ENCODE measurements around the gene LRRC66.

Gene LRRC66, protein sequence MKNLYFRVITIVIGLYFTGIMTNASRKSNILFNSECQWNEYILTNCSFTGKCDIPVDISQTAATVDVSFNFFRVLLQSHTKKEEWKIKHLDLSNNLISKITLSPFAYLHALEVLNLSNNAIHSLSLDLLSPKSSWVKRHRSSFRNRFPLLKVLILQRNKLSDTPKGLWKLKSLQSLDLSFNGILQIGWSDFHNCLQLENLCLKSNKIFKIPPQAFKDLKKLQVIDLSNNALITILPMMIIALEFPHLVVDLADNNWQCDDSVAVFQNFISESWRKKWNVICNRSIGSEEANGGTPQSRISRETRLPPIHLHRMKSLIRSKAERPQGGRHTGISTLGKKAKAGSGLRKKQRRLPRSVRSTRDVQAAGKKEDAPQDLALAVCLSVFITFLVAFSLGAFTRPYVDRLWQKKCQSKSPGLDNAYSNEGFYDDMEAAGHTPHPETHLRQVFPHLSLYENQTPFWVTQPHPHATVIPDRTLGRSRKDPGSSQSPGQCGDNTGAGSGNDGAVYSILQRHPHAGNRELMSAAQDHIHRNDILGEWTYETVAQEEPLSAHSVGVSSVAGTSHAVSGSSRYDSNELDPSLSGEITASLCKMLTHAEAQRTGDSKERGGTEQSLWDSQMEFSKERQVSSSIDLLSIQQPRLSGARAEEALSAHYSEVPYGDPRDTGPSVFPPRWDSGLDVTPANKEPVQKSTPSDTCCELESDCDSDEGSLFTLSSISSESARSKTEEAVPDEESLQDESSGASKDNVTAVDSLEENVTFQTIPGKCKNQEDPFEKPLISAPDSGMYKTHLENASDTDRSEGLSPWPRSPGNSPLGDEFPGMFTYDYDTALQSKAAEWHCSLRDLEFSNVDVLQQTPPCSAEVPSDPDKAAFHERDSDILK

DNA sequence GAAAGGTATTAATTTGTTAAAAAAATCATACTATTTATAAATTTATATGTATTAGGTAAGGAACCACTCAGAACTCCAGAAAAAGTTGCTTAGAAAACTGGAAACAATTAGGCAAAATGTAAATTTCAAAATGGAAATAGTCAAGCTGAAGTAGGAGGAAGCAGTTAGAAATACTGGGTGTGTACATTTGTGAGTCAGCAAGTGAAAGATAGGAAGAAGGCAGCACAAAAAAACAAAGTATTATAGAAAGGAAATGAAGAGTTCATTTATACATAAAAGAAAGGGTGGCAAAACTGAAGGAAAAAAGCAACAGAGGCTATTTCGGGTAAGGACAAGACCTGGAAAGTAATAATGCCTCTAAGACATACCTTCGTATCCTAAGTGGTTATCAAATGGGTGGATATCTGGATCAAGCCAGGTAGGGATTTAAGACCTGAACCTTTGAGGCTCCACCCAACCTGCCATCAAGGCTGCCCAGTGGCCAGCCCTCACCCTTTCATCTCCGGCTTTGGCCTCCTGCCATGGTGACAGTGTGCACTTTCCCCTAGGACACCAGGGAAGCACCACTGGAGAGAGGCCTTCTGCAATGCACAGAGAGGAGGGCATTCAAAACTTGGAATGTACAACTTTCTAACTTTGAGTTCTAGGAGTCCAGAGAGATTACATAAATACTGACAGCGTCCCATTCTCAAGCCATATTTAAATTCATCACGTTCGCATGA is at the start of gene LRRC66:
Gene LRRC66 (minus strand): TSS at position 428 of the 722 bp plus-strand sequence. CDS start 2,750 bp downstream, outside the sequence.
- in situ Hi-C loops (cut with HindIII; ENCODE audit: low sequenced_read_pairs): no loop called here

DNA sequence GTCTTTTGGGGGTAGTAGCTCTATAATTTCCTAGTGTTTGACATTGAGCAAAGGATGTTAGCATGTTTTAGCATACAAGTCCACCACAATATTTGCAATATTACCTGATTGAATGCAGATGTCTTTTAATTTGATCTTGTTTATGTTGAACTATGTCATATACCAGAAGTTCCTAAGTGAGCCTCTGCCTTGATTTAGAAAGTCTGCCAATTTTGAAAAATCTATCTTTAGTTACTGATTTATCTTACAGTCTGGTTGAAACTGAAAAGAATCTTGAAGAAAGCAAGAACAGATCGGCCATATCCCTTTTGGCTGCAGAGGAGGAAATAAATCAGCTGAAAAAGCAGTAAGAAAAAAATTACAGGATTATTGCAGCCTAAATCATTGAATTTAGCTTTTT is 49.4 kb upstream of the LRRC66 start:
- in situ Hi-C loops (cut with HindIII; ENCODE audit: low sequenced_read_pairs): no loop called here

DNA sequence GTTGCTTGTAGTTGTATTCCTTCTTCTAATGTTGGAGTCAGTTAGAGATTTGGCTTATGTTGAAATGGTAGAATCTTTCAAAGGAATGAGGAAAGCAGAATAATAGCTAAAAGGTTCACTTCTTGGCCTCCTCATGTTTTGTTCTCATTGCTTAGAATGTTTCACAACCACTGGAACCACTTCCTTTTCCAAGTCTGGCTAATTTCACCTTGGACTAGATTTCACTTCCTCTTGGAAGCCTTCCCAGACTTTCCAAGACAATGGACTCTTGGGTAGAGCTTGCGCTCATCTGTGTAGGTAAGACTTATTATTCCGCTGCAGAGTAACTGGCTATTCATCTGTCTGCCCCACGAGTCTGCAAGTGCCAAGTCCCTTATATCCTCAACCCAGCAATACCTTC is 39.2 kb upstream of the LRRC66 start:
- in situ Hi-C loops (cut with HindIII; ENCODE audit: low sequenced_read_pairs): no loop called here

DNA sequence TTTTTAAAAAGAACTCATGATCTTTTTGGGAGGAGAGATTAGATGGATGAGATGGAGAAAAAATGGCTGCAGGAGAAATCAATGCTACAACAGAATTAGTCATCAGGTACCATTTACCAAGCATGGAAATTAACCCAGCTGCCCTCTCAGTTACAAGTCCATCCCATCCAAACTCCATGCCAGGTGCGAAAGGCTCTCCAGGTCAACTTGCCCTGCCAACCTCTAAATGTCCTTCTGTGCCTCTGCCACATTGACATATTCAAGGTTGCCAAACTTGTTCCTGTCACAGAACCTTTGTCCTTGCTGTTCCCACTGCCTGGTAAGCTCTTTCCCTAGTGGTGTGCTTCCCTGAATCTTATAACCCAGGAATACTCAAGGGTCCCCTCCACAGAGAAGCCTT is 38.1 kb upstream of the LRRC66 start:
- in situ Hi-C loops (cut with HindIII; ENCODE audit: low sequenced_read_pairs): no loop called here

DNA sequence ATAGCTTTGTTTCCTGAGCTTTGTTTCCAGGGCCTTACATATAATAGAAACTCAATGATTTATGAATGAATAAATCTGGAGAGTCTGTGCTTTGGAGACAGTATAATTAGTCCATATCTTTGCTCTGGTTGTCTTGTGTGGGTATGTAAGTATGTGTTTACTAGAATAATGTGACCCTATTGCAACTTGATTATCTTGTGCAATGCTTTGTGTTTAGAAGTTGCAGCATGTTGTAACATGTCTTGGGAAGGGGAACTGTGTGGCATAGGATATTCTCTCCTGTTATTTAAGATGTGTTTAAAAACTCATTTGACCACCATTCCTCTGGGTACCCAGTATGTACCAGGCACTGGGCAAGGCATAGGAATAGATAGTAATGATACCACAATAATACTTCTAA is 37.0 kb upstream of the LRRC66 start:
- in situ Hi-C loops (cut with HindIII; ENCODE audit: low sequenced_read_pairs): no loop called here

DNA sequence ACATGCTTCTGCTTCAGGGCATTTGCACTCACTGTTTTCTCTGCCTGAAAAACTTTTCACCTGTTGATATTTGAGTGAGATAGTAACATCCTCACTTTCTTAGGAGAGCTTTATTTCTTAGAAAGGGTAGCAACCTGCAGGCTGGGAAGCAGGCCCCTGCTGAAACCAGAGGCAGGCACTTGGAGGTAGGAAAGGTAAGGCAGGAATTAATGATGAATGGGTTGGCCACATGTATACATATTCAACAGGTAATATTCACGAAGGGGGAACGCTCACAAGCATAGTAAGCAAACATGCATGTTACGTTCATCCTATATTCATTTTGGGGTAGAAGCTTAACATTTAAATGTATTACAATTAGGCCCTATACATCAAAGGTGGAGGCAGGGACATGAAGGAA is 34.1 kb upstream of the LRRC66 start:
- in situ Hi-C loops (cut with HindIII; ENCODE audit: low sequenced_read_pairs): no loop called here

DNA sequence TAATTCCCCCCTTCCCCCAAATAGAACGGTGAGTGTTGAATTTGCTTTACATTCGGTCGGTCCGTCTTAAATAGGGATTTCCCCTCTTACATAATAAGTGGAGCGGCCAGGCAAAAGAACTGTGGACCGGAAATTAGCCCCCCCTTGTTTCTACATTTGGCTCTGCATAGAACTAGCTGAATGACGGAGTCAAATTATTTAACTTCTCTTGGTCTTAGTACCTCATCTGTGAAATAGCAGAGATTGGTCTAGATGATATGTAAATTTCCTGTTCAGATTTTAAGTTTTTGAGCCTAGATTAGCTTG is 32.3 kb upstream of the LRRC66 start:
- in situ Hi-C loops (cut with HindIII; ENCODE audit: low sequenced_read_pairs): no loop called here

DNA sequence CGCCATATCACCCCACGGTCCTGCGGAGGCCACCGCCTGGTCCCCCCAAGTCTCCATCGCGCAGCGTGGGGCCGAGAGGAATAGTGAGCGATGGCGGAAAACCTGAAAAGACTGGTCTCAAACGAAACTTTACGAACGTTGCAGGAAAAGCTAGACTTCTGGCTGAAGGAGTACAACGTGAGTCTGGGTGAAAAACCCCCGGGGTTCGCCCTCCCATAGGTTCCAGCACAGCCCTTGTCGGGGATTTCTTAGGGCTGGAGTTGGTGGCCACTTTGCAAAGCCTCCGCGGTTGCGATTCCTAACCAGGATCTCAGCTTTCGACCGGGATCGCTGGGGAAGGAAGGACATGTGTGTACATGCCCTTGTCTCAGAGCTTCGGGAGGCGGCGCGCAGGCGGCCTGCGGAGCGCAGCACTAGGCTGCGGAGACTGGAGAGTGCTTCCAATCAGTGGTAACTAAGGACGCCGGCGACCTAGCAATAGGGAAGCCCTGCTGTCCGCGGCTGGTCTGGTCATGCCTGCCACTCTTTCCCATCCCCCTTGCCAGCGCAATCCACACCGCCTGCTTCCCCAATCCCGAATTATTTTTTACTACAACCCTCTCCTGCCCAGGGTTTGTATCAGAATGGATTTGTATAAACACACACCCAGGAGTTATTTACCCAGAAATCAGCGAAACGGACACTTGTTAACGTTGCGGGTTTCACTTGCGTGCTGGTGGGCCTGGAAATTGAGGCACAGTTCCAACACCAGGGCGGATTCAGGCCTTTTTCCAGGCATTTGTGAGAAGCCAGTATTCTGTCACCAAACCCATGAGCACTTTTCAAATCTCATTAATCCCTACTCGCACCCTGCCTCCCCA is 31.7 kb upstream of the LRRC66 start:
- in situ Hi-C loops (cut with HindIII; ENCODE audit: low sequenced_read_pairs): no loop called here

DNA sequence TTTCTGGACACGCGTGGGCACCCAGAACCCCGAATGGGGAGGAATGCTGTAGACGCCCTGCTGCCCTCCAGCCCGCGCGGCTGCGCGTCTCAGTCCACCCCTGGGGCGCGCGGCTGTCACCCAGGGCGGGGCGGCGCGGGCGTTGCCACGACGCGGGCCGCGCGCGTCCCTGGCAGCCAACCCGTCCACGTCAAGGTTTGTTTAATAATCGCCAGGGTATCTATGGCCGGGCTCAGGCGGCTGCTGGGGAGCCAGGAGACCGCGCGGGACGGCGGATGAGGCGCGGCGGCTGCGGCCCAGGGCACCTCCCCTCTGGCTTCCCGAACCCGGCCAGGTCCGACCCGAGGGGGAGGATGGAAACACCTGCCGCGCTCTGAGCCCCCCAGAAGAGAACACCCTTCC is 31.1 kb upstream of the LRRC66 start, which contains the start of gene SPATA18:
Gene SPATA18 (plus strand): TSS at position 92 of the 402 bp plus-strand sequence. CDS start 401 bp downstream, outside the sequence.
- in situ Hi-C loops (cut with HindIII; ENCODE audit: low sequenced_read_pairs): no loop called here

DNA sequence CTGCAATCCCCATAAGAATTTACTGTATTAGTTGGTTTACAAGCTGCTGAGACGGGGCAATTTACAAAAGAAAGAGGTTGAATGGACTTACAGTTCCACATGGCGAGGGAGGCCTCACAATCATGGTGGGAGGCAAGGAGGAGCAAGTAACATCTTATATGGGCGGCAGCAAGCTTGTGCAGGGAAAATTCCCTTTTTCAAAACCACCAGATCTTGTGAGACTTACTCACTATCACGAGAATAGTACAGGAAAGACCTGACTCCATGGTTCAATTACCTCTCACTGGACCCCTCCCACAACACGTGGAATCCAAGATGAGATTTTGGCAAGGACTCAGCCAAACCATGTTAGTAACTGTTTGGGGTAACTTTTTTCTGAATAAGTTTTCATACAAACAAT is 29.1 kb upstream of the LRRC66 start:
- in situ Hi-C loops (cut with HindIII; ENCODE audit: low sequenced_read_pairs): no loop called here

DNA sequence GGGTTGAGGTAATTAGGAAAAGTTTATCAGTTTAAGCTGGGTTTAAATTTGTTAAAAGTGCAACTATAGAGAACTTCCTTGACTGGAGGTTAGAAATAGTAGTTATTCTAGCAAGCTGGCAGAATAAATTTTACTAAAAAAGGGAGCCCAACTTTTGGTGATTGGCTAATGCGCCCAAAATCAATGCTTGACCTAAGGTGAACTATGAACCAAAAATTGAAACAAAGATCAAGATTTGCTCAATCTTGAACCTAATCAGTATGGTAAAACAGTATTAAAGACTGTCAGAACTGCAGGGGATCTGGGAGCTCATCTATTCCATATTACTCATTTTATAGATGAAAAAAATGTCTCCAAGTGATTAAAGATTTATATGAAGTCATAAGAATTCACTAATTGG is 24.9 kb upstream of the LRRC66 start:
- in situ Hi-C loops (cut with HindIII; ENCODE audit: low sequenced_read_pairs): no loop called here

DNA sequence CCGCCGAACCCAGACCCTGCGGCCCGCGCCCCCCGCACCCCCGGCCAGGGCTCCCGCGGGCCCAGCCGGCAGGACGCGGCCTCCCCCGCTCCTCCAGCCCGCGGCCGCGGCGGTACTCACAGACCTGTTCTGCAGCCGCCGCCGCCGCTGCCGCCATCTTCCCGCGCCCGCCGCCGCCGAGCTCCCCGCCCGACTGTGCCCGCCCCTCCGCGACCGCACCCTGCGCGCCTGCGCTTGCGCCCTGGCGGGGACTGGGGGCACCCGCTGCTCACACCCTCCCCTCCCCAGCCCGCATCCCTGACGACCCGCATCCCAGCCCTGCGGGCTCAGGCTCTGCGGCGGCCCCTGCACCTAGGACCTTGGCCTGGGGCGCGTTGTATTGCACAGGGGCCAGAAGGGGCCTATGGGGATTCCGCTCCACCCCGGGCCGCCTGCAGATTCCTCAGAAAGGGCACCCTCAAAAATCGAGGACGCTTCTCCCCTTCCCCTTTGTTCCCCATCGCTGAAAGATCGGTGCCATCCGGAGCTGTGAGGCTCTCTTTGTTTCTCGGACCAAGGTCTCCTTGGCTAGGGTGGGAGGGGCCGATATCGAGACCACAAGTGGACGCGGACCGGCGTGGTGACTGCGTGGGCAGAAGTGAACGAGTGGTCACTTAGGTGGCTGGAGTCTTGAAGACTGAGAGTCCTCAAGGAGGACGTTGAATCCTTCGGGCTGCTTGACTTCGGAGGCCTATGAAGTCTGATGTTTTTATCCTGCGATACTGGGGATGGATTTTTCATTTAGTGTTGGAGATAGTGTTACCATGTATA is 18.1 kb upstream of the LRRC66 start, which contains the start of gene SGCB:
Gene SGCB (minus strand): TSS at position 197 of the 810 bp plus-strand sequence. CDS start 40 bp downstream, at position 157.
- in situ Hi-C loops (cut with HindIII; ENCODE audit: low sequenced_read_pairs): no loop called here

DNA sequence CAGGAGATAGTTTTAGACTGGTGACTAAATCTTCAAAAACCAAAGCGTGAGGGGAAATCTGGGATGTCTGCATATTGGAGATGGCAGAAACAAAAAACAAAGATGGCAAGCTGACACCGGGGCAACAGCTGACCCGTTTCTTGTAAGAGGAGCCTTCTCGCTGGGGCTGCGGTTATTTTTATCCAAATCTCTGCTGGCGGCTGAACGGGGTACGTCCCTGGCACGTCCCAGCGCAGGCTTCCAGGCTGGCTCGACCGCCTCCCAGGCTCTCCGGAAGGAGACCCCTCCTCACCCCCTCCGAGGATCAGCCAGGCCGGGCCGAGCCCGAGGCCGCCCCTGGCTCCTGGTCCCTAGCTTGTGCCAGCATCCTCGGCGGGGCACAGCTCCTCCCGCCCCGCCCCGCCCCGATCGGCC is 17.5 kb upstream of the LRRC66 start:
- in situ Hi-C loops (cut with HindIII; ENCODE audit: low sequenced_read_pairs): no loop called here

DNA sequence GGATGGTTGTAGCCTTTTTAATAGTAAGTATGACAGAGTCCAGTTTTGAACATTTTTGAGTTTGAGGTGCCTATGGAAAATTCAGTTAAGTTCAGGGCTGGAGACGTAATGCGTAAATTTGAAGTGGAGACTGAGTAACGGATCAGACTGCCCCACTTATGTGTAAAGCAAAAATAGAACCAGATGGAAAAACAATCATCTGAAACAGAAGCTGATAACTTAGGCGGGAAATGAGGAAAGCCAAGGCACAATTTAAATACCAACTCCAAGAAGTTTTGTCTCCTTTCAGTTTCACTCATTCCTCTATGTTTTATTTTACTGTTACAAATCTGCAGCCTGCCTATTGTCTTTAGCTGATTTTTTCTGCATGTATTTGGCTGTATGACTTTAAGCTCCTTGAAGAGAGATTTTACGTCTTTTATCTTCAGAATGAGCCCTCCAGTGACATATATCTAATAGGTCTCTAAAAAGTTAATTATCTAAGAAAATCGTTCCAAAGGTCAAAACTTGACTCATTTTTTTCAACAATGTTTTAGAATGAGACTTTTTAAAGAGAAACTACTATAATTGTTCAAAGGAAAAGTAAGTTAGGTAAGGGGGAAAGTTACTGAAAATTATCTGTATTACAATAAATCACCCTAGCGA is 16.8 kb upstream of the LRRC66 start:
- in situ Hi-C loops (cut with HindIII; ENCODE audit: low sequenced_read_pairs): no loop called here

DNA sequence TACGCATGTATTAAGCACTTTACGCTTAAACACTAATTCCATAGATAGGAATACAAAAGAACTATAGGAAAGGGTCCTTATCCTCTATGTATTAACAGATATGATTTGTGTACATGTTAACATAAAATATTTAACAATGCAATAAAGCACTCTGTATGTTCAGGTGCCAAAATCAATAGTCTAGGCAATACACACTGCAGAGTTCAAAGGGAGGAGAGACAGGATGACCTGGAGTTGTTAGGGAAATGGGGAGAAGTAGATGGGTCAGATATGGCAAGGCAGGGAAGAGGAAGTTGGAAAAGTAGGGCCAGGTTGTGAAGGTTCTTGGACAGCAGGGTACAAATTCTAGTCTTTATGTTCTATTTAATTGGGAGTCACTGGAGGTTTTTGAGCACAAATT is 15.0 kb upstream of the LRRC66 start:
- in situ Hi-C loops (cut with HindIII; ENCODE audit: low sequenced_read_pairs): no loop called here

DNA sequence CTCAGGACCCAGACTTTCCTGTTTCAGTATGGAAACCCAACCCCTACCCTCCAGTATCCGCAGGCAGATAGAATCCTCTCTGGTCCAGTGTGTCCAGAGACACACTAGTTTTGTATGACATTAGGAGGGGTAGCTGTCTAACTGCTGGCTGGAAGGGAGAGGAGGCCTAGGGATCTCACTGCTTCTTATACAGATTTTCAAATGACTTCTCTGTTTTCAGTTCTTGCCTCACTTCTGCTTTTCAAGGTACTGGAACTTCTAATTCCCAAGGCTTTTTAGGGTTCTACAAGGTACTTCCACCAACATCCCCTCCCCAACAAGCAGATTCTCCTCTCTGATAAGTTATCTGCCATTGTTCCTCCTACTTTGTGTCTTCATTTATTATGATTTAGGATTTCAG is 11.8 kb upstream of the LRRC66 start:
- in situ Hi-C loops (cut with HindIII; ENCODE audit: low sequenced_read_pairs): no loop called here

DNA sequence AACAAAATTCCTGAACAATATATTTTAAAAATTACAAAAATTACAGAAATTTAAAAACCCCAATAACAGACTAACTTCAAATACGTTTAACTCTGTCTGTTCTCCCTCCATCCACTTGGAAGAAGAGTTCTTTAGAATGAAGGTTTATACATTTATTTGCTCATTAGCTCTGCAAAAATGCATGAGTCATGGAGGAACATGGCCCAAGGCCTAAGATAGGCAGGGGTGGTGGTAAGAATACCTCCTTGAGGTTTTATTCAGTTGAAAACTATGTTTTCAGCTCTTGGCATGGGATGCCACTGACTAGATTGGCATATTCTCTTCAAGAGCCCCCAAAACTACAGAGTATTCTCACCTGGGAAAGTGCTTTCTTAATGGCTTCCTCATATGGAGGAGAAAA is 8.8 kb upstream of the LRRC66 start:
- in situ Hi-C loops (cut with HindIII; ENCODE audit: low sequenced_read_pairs): no loop called here

DNA sequence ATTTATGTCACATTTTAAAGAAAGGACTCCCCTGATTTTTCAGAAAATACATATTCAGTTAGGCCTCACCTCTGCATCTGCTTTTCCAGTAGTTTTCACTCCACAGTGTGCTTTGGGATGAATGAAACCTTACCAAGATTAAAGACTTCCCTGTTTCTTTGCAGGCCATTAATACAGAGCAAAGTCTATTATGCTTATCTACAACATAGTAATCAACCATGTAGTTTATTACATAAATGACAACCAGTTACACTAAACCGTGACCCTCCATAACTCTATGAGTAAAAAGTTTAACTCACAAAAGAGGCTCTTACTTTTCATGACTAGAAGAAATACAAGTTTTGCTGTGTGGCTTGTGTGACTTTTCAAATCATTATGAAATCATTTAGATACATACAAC is 2.3 kb downstream of the LRRC66 start:
- in situ Hi-C loops (cut with HindIII; ENCODE audit: low sequenced_read_pairs): no loop called here

DNA sequence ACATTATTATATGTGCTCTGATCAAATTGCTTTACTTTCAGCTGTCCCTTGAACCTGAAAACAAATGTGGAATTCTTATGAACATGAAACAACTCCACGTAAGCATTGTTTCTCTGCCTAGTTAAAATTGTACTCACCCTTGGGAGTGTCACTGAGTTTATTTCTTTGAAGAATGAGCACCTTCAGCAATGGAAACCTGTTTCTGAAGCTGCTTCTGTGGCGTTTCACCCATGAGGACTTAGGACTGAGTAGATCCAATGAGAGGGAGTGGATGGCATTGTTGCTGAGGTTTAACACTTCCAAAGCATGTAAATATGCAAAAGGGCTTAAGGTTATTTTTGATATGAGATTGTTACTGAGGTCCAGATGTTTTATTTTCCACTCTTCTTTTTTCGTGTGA is 3.2 kb downstream of the LRRC66 start:
- in situ Hi-C loops (cut with HindIII; ENCODE audit: low sequenced_read_pairs): no loop called here

Measured in DLD1 (cell line).